Hepatic stellate cell (primary cell): ENCODE results near the gene ME3.

Experiments used
- DNase-seq: peaks from one replicate; pipeline ENCODE4 v3.0.0; 2011; ENCODE audit warnings: low spot score

ME3 gene

GRCh38 chr11:86487671-86488070 is 184.7 kb downstream of the ME3 start:
- DNase-seq, result no peak

- no peak for DNase-seq
Measured at GRCh38 chr11:86486261-86487030, 186.0 kb downstream of the ME3 start.

DNA sequence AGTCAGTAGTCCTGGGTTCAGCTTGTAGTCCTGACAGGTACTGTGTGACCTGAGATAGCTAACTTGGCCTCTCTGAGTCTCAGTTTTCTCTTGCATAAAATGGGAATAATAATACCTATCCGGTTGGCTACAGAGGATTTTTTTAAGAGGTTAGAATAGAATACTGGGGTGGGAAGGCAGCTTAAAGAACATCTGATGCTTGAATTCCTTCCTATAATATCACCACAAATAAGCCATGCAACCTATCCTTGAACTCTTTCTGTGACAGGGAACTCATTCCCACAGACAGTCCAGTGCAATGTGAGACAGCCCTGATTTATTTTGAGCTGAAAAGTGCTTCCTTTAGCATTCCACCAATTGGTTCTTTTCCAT is 187.6 kb downstream of the ME3 start:
- DNase-seq, result no peak

GRCh38 chr11:86483940-86484794 is 188.2 kb downstream of the ME3 start:
- peak; percentile 92 for DNase-seq

- DNase-seq, result no peak
Measured at GRCh38 chr11:86483610-86483939, 188.8 kb downstream of the ME3 start.

DNA sequence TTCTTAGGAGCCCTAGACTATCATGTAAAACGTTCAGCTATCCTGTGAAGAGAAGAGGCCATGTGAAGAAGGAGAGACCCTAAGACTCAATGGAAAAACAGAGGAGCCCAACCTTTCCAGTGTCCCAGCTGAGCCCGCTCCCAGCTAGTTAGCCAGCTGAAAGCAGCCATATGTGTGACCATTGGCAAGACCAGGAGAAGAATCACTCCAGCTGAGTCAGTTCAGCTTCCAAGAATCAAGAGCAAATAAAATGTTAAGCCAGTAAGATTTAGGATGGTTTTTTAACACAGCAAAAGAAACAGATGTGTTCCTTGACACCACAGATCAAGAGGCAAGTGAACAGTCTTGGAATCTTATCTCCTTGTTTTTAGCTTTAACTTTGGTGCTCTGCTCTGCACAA is 189.7 kb downstream of the ME3 start:
- DNase-seq, result no peak

DNA sequence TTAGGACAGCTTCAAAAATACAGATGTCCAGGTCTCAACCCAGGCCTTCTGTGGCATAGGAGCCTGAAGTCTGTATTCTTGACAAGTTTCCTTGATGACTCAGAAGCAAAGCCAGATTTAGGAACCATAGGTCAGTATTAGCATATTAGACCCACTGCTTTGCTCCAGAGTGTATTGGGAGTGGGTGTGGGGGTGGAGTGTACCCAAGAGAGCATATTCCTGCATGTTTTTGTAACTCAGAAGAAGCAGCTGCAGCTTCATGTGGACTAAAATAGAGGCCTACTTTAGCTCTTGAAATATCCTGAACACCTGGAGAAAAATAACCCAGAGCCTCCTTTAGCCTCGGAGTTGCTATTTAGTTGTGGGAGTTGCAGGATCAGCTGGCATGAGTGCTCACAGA is 191.0 kb downstream of the ME3 start:
- DNase-seq, result no peak

DNA sequence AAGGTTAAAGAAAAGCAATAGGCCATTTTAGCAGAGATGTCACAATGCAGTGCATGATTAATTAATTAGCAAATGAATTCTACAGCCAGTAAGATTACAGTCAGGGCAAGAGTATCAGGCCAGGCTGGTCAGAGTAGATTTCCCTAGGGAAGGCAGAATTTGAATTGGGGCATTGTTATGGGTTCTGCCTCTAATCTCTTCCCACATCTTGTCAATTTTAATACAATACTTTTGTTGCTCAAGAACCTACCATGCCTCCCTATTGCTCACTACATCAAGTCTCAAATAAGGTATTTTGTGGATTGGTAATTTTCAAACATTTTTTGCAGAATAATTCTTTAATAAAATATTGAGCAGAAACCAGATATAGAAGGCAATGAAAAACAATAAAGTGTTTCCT is 194.1 kb downstream of the ME3 start:
- no peak for DNase-seq

DNA sequence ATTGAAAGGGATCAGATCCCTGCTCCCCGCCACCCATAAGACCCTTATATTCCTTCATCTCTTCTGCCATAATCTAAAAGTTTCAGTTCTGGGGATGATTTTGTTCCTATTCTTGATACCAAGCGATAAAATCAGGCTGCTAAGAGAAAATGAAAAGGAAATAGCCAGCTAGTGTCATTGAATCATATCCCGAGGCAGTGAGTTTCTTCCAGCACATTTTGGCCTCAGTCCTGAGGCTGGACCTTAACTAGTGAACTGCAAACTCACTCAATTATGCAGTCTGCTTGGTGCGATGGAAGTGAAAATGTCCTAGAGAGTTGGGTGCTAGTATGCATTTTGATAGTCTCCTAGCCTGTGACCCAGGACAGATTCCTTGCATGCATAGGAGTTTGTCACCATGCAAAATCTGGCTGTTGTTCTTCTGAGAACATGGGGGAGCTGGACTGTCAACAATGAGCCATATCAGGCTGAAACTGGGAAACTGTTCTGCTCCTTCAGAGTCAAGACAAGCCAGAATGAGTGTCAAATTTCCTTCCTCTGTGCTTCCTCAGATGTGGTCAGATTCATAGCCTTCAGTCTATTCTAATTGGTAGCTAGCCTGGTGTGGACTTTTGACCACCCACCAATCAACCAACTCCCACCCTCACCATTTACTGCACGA is 194.8 kb downstream of the ME3 start:
- peak; percentile 26 for DNase-seq

GRCh38 chr11:86476109-86476861 is 196.1 kb downstream of the ME3 start:
- DNase-seq, result peak; percentile 13

DNA sequence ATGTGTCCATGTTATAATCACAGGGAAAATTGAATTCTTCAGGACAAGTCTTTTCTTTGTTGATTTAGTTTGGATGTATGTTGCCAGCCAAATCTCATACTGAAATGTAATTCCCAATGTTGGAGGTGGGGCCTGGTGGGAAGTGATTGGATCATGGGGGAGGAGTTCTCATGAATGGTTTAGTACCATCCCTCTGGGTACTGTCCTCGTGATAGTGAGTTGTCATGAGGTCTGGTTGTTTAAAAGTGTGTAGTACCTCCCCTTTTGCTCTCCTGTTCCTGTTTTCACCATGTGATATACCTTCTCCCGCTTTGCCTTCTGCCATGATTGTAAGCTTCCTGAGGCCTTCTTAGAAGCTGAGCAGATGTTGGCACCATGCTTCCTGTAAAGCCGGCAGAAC is 197.4 kb downstream of the ME3 start:
- DNase-seq, result no peak

DNA sequence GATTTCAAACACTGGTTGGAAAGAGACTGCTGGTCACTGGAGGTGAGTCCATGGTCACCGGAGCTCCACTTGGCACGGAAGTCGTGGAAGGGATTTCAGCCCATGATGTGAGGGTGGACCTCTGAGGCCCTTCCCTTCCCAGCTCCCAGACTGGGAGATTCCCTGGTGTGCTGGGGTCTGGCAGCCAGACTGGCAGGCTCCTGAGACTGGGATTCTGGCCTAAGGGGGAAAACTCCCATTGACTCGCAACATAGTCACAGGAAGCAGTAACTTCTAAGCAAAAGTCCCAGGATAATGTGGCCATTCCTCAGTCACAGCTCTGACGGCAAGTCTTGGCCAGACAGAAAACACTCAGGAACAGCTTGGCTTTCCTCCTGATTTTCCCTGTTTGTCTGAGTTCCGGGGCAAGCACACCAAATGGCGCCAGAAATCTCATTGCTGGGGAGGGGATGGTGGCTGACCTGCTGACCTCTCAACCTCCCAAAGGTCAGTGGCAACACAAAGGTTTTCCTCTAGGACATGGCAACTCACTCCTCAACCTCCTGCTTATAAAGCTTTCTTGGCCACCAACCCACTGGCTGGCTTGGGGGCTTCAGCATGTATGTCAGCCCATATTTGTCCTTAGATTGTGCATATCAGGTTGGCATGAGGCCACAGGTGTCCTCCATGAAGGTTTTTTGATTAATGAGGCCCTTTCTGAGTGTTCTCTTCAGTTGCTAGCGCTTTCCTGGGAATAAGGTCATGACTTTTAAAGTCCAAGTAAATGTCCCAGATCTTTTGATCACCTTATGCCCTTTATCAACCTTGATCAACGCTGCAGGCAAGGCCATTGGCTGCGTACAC is 198.2 kb downstream of the ME3 start:
- DNase-seq, result peak; percentile 12

DNA sequence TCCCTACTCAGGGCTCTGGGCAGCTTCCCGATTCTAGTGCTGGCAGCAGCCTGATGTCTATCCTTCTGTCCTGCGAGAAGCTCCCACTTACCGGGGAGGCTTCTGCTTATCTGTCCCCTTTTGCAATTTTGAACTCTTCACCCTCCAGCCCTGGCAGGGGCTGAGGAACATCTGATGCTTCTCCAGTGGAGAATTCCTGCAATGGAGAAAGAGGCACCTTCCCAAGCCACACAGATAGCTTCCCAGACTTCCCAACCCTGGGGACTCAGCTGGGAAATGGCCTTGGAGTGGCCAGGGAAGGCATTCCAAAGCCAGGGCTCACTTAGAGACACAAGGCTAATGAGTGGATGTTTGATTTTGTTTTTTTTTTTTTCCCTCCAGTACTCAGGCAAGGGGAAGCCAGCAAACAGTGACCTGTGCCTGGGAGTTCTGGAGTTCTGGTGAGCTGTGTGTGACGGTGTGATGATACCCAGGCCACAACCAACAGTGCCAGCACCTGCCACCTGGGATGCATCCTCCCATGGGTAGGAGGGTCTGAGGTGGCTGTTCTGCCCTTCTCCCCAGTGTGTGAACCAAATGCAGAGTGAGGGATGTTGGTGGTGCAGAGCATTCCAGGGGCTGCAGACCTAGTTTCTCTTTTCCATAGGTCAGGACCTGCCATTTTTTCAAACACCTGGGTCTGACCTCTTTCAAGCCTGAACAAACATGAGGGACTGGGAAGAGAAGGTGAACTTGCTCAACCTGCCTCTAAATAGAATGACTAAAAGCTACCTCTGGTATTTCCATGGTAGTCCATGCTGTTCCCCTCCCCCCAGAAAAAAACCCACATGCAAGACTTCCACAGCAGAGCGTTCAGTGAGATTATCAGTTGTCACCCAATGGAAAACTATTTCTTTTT is 202.7 kb downstream of the ME3 start:
- peak; percentile 37 for DNase-seq

- DNase-seq, result no peak
Measured at GRCh38 chr11:86468169-86468568, 204.2 kb downstream of the ME3 start.

- no peak for DNase-seq
Measured at GRCh38 chr11:86464509-86465221, 207.8 kb downstream of the ME3 start.

DNA sequence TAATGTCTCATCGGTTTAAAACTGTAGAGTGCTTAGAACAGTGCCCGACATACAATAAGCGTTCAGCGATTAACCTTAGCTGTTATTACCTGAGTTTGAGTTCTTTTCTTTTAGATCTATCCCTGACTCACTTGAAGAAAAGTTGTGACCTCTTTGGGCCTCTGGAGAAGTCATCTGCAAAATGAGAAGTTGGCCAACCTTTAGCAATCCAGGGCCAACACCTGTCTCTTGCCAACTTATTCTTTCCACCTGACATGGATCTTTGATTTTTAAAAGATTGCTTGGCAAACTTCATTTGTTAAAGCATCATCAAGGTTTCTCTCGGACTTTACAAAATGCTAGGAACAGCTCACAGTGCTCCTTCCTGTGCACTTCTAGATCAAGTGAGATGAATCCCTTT is 208.5 kb downstream of the ME3 start:
- no peak for DNase-seq

DNA sequence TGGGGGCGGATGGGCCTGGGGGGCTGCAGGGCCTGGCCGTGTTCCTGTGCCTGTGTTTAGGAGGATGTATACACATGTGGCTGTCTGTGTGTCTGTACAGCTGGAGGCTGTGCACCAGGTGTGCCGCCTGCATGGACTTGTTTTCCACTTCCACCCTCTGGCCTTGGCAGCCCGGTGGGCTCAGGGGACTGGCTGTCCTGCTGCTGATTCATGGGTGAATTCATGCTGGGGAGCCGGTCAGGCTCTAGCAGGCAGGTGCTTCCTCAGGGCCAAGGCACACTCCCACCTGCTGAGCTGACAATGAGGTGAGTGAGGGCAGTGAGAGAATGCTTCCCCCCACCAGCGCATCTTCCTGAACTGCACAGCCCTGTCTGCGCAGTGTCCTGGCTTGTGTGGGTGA is 209.3 kb downstream of the ME3 start:
- no peak for DNase-seq

DNA sequence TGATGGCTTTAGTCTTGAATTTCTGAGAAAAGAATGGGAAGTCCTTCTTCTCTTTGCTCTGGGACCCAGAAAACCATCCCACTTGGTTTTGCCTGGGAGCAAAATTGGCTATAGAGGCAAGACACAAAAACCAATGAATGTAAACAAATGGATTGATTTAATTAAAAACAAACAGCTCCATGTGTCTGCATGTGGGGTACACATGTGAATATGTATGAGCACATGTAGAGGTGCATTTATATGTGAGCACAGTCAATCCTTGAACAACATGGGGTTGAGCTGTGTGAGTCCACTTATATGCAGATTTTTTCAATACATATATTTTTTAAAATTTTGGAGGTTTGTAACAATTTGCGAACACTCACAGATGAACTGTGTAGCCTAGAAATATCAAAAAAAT is 210.5 kb downstream of the ME3 start:
- DNase-seq, result no peak

DNA sequence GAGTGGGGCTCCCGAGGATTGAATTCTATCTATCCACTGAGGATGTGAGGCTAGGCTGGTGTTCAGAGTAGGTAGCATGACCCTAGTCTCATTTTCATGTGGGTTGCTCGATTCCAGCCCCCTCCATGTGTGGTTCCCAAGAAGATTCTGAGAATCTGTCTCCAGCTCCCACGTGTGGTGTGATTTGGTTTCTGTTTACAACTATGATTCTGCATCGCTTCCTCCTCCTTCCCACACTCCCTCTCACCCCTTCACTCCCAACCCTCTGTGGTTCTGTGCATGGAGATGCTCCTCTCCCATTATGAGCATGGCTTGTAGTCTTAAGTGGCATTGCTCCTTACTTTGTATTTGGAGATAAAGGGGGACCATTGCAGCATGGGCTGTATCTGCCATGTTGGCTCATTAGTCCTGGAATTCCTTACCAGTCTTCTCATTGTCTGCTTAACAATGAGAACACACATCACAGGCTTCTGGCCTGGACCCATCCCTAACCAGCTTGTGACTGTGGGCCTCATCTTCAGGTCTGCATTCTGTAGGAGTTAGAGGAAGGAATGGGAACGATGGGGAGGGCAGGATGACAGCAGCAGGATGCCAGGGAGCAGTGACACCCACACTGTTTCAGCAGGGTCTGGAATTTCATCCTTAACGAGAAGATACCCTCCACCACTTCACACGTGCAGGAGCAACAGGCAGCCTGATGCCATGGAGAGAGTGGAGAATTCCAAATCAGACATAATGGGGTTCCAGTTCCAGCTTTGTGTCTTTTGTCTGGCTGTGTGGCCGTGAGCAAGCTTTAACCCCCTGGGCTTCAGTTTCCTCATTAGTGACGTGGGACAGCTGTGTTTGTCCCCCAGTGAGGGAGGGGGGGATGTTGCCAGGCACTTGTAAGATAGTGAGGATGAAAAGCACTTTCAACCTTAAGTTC is 211.7 kb downstream of the ME3 start:
- peak; percentile 36 for DNase-seq
